ENCODE results near the gene MADD. TPM values are rescaled to one million over a fixed set of nuclear protein-coding genes. Genes with fewer than 3 reads are reported as not detected.

MADD gene
- total RNA-seq, 1 experiment from 2014 or later, result 132 TPM

DNA sequence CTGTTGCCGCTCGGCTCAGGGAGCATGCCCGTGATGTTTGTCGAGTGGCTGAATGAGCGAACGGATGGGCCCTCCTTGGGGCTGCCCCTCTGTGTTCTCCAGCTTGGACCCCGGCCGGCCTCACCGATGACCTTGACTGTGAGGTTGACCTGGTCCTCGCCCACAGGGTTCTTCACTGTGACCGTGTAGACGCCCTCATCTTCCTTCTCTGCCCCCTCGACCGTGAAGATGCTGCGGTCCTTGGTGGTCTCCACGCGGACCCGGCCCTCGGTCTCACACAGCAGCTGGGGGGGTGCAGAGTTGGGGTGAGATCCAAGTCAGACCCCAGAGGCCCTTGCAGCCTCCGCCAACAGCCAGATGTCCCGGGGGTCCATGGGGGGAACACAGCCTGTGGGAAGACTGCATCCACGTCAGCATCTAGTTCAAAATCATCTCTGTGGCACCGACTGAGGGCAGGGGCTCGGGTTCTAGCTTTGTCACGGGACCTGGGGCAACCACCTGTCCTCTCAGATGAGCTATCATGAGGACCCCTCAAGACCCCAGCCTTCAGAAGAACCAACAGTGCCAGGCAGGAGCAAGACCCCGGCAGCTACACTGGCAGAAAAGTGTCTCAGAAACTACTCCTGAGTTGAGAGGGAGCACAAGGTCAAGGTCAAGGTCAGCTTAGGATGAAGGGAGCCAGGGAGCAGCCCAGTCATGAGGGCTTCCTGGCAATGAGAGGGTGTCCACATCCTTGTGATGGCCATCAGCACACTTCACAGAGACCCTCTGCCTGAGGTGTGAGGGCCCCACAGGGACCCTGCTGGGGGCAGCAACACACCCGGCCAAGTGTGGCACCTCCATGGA is 68.7 kb downstream of the MADD start:
- TF ChIP-seq, protein P1, sequence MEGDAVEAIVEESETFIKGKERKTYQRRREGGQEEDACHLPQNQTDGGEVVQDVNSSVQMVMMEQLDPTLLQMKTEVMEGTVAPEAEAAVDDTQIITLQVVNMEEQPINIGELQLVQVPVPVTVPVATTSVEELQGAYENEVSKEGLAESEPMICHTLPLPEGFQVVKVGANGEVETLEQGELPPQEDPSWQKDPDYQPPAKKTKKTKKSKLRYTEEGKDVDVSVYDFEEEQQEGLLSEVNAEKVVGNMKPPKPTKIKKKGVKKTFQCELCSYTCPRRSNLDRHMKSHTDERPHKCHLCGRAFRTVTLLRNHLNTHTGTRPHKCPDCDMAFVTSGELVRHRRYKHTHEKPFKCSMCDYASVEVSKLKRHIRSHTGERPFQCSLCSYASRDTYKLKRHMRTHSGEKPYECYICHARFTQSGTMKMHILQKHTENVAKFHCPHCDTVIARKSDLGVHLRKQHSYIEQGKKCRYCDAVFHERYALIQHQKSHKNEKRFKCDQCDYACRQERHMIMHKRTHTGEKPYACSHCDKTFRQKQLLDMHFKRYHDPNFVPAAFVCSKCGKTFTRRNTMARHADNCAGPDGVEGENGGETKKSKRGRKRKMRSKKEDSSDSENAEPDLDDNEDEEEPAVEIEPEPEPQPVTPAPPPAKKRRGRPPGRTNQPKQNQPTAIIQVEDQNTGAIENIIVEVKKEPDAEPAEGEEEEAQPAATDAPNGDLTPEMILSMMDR (conservative IDR thresholded peaks at IDR 0.05; ENCODE audit: low read depth, low read length), result no peak
- no peak for TF ChIP-seq EZH2 (IDR thresholded peaks at IDR 0.05; ENCODE audit: borderline replicate concordance, low read depth, low read length, poor library complexity, severe bottlenecking)
- no peaks in the 10 kb centered on the region for H3K27me3 ChIP-seq (replicated peaks; ENCODE audit: insufficient read depth, low read depth, low read length, poor library complexity)
- intact Hi-C loops (cut with micrococcal nuclease; ENCODE audit: unreplicated experiment), result no loop called here
- ChIA-PET CTCF (no interaction called here), POLR2A (ENCODE audit: low non-redundant PET) (no interaction called here)
- no peaks in the 10 kb centered on the region for H3K9me3 ChIP-seq (ENCODE audit: low read depth, low read length, poor library complexity, severe bottlenecking)
- BruUV-seq (replicated peaks), result no TSS peak
- H3K27ac ChIP-seq (ENCODE audit: low read depth, low read length, poor library complexity, severe bottlenecking), result no peak overlapping the region
- no peaks in the 10 kb centered on the region for H3K36me3 ChIP-seq (ENCODE audit: insufficient read depth, low read length, poor library complexity, severe bottlenecking)
- DNase-seq (ENCODE audit: low spot score), result no peak
- no peak overlapping the region for H3K4me3 ChIP-seq (ENCODE audit: low read depth, low read length, poor library complexity, severe bottlenecking)
- no peaks in the 10 kb centered on the region for H3K4me1 ChIP-seq (ENCODE audit: insufficient read depth, low read length, poor library complexity, severe bottlenecking)

GRCh38 chr11:47340010-47340409 is 70.1 kb downstream of the MADD start:
- DNase-seq (ENCODE audit: low spot score), result no peak
- H3K4me1 ChIP-seq (ENCODE audit: insufficient read depth, low read length, poor library complexity, severe bottlenecking), result no peaks in the 10 kb centered on the region
- no peaks in the 10 kb centered on the region for H3K9me3 ChIP-seq (ENCODE audit: low read depth, low read length, poor library complexity, severe bottlenecking)
- TF ChIP-seq, protein P1 (conservative IDR thresholded peaks at IDR 0.05; ENCODE audit: low read depth, low read length), result no peak
- TF ChIP-seq EZH2 (IDR thresholded peaks at IDR 0.05; ENCODE audit: borderline replicate concordance, low read depth, low read length, poor library complexity, severe bottlenecking), result no peak
- CTCF ChIA-PET, result no interaction called here
- H3K36me3 ChIP-seq (ENCODE audit: insufficient read depth, low read length, poor library complexity, severe bottlenecking), result no peaks in the 10 kb centered on the region
- no TSS peak for BruUV-seq (replicated peaks)
- intact Hi-C loops (cut with micrococcal nuclease; ENCODE audit: unreplicated experiment), result no loop called here
- H3K4me3 ChIP-seq (ENCODE audit: low read depth, low read length, poor library complexity, severe bottlenecking), result no peak overlapping the region
- H3K27ac ChIP-seq (ENCODE audit: low read depth, low read length, poor library complexity, severe bottlenecking), result no peak overlapping the region
- no peaks in the 10 kb centered on the region for H3K27me3 ChIP-seq (replicated peaks; ENCODE audit: insufficient read depth, low read depth, low read length, poor library complexity)
- POLR2A ChIA-PET (ENCODE audit: low non-redundant PET), result interaction anchor here (0.6 kb wide), 1 partner anchor 375 kb away, joined by 3 read pairs; the partner anchor contains the start of gene AGBL2

GRCh38 chr11:47340980-47341775 is 71.2 kb downstream of the MADD start:
- H3K36me3 ChIP-seq (ENCODE audit: insufficient read depth, low read length, poor library complexity, severe bottlenecking), result no peaks in the 10 kb centered on the region
- no peaks in the 10 kb centered on the region for H3K27me3 ChIP-seq (replicated peaks; ENCODE audit: insufficient read depth, low read depth, low read length, poor library complexity)
- no peak for TF ChIP-seq EZH2 (IDR thresholded peaks at IDR 0.05; ENCODE audit: borderline replicate concordance, low read depth, low read length, poor library complexity, severe bottlenecking)
- CTCF ChIA-PET, result no interaction called here
- H3K4me1 ChIP-seq (ENCODE audit: insufficient read depth, low read length, poor library complexity, severe bottlenecking), result no peaks in the 10 kb centered on the region
- POLR2A ChIA-PET (ENCODE audit: low non-redundant PET), result no interaction called here
- no peak overlapping the region for H3K27ac ChIP-seq (ENCODE audit: low read depth, low read length, poor library complexity, severe bottlenecking)
- no peak for DNase-seq (ENCODE audit: low spot score)
- H3K9me3 ChIP-seq (ENCODE audit: low read depth, low read length, poor library complexity, severe bottlenecking), result no peaks in the 10 kb centered on the region
- intact Hi-C loops (cut with micrococcal nuclease; ENCODE audit: unreplicated experiment), result no loop called here
- no TSS peak for BruUV-seq (replicated peaks)
- no peak overlapping the region for H3K4me3 ChIP-seq (ENCODE audit: low read depth, low read length, poor library complexity, severe bottlenecking)

All from A673 (cell line).